ENCODE results near the gene ANXA6. TPM values are rescaled to one million over a fixed set of nuclear protein-coding genes. Genes with fewer than 3 reads are reported as not detected.

The ANXA6 gene
- total RNA-seq, 1 experiment from 2014 or later, result 16.4 TPM

- TF ChIP-seq CTCF (IDR thresholded peaks at IDR 0.05; ENCODE audit: unreplicated experiment), result no peak
- Mint-ChIP-seq H3K4me3 (ENCODE audit: low read depth, unreplicated experiment) (no peak overlapping the region), H3K36me3 (ENCODE audit: insufficient read depth, unreplicated experiment) (no peaks in the 10 kb centered on the region), H3K9me3 (ENCODE audit: low read depth, unreplicated experiment) (no peaks in the 10 kb centered on the region), H3K4me1 (ENCODE audit: low read depth, unreplicated experiment) (peaks cover 32% of the 10 kb centered on the region), H3K27me3 (ENCODE audit: unreplicated experiment) (no peaks in the 10 kb centered on the region), H3K27ac (ENCODE audit: unreplicated experiment) (no peak overlapping the region)
- DNase-seq, result no peak
- CTCF ChIA-PET, result interaction anchor here (1.0 to 1.5 kb wide), 2 partner anchors 9 to 10 kb away, joined by 3 to 4 read pairs; no protein-coding TSS in a partner anchor
- BruUV-seq (replicated peaks), result no TSS peak
- intact Hi-C loops (cut with micrococcal nuclease; ENCODE audit: unreplicated experiment), result no loop called here
These were observed 52.0 kb downstream of the ANXA6 start for GRCh38 chr5:151105561-151105960.

- H3K36me3 Mint-ChIP-seq (ENCODE audit: insufficient read depth, unreplicated experiment), result no peaks in the 10 kb centered on the region
- no peak overlapping the region for H3K27ac Mint-ChIP-seq (ENCODE audit: unreplicated experiment)
- H3K4me3 Mint-ChIP-seq (ENCODE audit: low read depth, unreplicated experiment), result no peak overlapping the region
- intact Hi-C loops (cut with micrococcal nuclease; ENCODE audit: unreplicated experiment), result no loop called here
- peaks cover 40% of the 10 kb centered on the region for H3K4me1 Mint-ChIP-seq (ENCODE audit: low read depth, unreplicated experiment)
- no peaks in the 10 kb centered on the region for H3K9me3 Mint-ChIP-seq (ENCODE audit: low read depth, unreplicated experiment)
- DNase-seq, result no peak
- no peaks in the 10 kb centered on the region for H3K27me3 Mint-ChIP-seq (ENCODE audit: unreplicated experiment)
- CTCF ChIA-PET, result interaction anchor here (1.5 kb wide), 1 partner anchor 10 kb away, joined by 4 read pairs; no protein-coding TSS in a partner anchor
- TF ChIP-seq CTCF (IDR thresholded peaks at IDR 0.05; ENCODE audit: unreplicated experiment), result no peak
- no TSS peak for BruUV-seq (replicated peaks)
These were observed 52.8 kb downstream of the ANXA6 start for GRCh38 chr5:151104795-151105194.

- H3K27ac Mint-ChIP-seq (ENCODE audit: unreplicated experiment), result no peak overlapping the region
- H3K4me3 Mint-ChIP-seq (ENCODE audit: low read depth, unreplicated experiment), result no peak overlapping the region
These were observed 55.8 kb downstream of the ANXA6 start for GRCh38 chr5:151101746-151102145.

GRCh38 chr5:151101151-151101550, 56.4 kb downstream of the ANXA6 start:
- no peak for DNase-seq
- no TSS peak for BruUV-seq (replicated peaks)
- no peaks in the 10 kb centered on the region for H3K27me3 Mint-ChIP-seq (ENCODE audit: unreplicated experiment)
- CTCF ChIA-PET, result no interaction called here
- no peaks in the 10 kb centered on the region for H3K36me3 Mint-ChIP-seq (ENCODE audit: insufficient read depth, unreplicated experiment)
- intact Hi-C loops (cut with micrococcal nuclease; ENCODE audit: unreplicated experiment), result no loop called here
- TF ChIP-seq CTCF (IDR thresholded peaks at IDR 0.05; ENCODE audit: unreplicated experiment), result no peak
- no peak overlapping the region for H3K4me3 Mint-ChIP-seq (ENCODE audit: low read depth, unreplicated experiment)
- peaks cover 35% of the 10 kb centered on the region for H3K4me1 Mint-ChIP-seq (ENCODE audit: low read depth, unreplicated experiment)
- H3K27ac Mint-ChIP-seq (ENCODE audit: unreplicated experiment), result no peak overlapping the region
- no peaks in the 10 kb centered on the region for H3K9me3 Mint-ChIP-seq (ENCODE audit: low read depth, unreplicated experiment)

More at GRCh38 chr5:151101746-151102145, 55.8 kb downstream of the ANXA6 start:
- H3K9me3 Mint-ChIP-seq (ENCODE audit: low read depth, unreplicated experiment), result no peaks in the 10 kb centered on the region
- peaks cover 35% of the 10 kb centered on the region for H3K4me1 Mint-ChIP-seq (ENCODE audit: low read depth, unreplicated experiment)
- intact Hi-C loops (cut with micrococcal nuclease; ENCODE audit: unreplicated experiment), result no loop called here
- TF ChIP-seq CTCF (IDR thresholded peaks at IDR 0.05; ENCODE audit: unreplicated experiment), result no peak
- CTCF ChIA-PET, result interaction anchor here (0.9 kb wide), 1 partner anchor 12 kb away, joined by 3 read pairs; no protein-coding TSS in a partner anchor
- no TSS peak for BruUV-seq (replicated peaks)
- DNase-seq, result no peak
- H3K36me3 Mint-ChIP-seq (ENCODE audit: insufficient read depth, unreplicated experiment), result no peaks in the 10 kb centered on the region
- H3K27me3 Mint-ChIP-seq (ENCODE audit: unreplicated experiment), result no peaks in the 10 kb centered on the region

Data from Calu3 (cell line).